GM18870 (cell line): Measurements from ENCODE around the gene PPP1R3G.

Experiments
- ATAC-seq: cut with Tn5 transposase; IDR thresholded peaks from one replicate; pipeline ENCODE4 v1.9.1; 2021; ENCODE audit warnings: moderate library complexity; ENCODE audit not compliant: unreplicated experiment

Gene PPP1R3G

GRCh38 chr6:5093231-5094015 is 8.3 kb downstream of the PPP1R3G start:
- ATAC-seq = no peak

GRCh38 chr6:5094327-5094726 is 9.2 kb downstream of the PPP1R3G start:
- ATAC-seq = no peak

GRCh38 chr6:5095236-5095635 is 10.1 kb downstream of the PPP1R3G start:
- peak; percentile 75 for ATAC-seq

- no peak for ATAC-seq
These were observed 11.3 kb downstream of the PPP1R3G start for GRCh38 chr6:5096482-5096881.

- no peak for ATAC-seq
These were observed 13.5 kb downstream of the PPP1R3G start for GRCh38 chr6:5098501-5099270.

GRCh38 chr6:5099537-5099936 is 14.4 kb downstream of the PPP1R3G start:
- ATAC-seq = no peak

- no peak for ATAC-seq
These were observed 15.7 kb downstream of the PPP1R3G start for GRCh38 chr6:5100806-5101205.

- no peak for ATAC-seq
These were observed 17.3 kb downstream of the PPP1R3G start for GRCh38 chr6:5102267-5102970.

GRCh38 chr6:5103250-5103649 is 18.1 kb downstream of the PPP1R3G start:
- no peak for ATAC-seq

GRCh38 chr6:5104667-5105066 is 19.5 kb downstream of the PPP1R3G start:
- no peak for ATAC-seq

- no peak for ATAC-seq
These were observed 20.0 kb downstream of the PPP1R3G start for GRCh38 chr6:5105146-5105545.

- ATAC-seq = no peak
These were observed 22.2 kb downstream of the PPP1R3G start for GRCh38 chr6:5107341-5107740.

- no peak for ATAC-seq
These were observed 22.9 kb downstream of the PPP1R3G start for GRCh38 chr6:5108068-5108467.

GRCh38 chr6:5108536-5109150 is 23.5 kb downstream of the PPP1R3G start:
- ATAC-seq = no peak

- no peak for ATAC-seq
These were observed 24.3 kb downstream of the PPP1R3G start for GRCh38 chr6:5109436-5109835.

- no peak for ATAC-seq
These were observed 25.1 kb downstream of the PPP1R3G start for GRCh38 chr6:5110246-5110645.

- ATAC-seq = no peak
These were observed 26.5 kb downstream of the PPP1R3G start for GRCh38 chr6:5111626-5112025.

- ATAC-seq = no peak
These were observed 27.1 kb downstream of the PPP1R3G start for GRCh38 chr6:5112066-5112799.

GRCh38 chr6:5113096-5113495 is 28.0 kb downstream of the PPP1R3G start:
- no peak for ATAC-seq

- no peak for ATAC-seq
These were observed 30.0 kb downstream of the PPP1R3G start for GRCh38 chr6:5115168-5115567.
